C4-2B (cell line): ENCODE measurements around the gene GALNT2.

Source experiments
- CTCF ChIP-seq: fragments of 450-650 bp; conservative IDR thresholded peaks from 2 replicates; pipeline ENCODE4 v1.5.1; 2017; ENCODE audit warnings: mild to moderate bottlenecking
- ZFX ChIP-seq: fragments of 450-650 bp; IDR thresholded peaks from 2 replicates; pipeline ENCODE4 v1.6.1; 2017

- TF ChIP-seq CTCF (no peak), ZFX (no peak)
Observed at GRCh38 chr1:230289350-230289644, 222.3 kb downstream of the GALNT2 start.
